ENCODE results near the gene DLGAP1. TPM values are rescaled to one million over a fixed set of nuclear protein-coding genes. Genes with fewer than 3 reads are reported as not detected.

Gene DLGAP1
- total RNA-seq, 1 experiment from 2014 or later, result 0.07 TPM

- H3K27ac Mint-ChIP-seq (ENCODE audit: unreplicated experiment), result no peak overlapping the region
- H3K4me1 Mint-ChIP-seq (ENCODE audit: low read depth, unreplicated experiment), result no peaks in the 10 kb centered on the region
- POLR2A ChIA-PET, result no interaction called here
- Histone ChIP-seq H3K27me3 (replicated peaks; ENCODE audit: control insufficient read depth, insufficient read depth, low read length) (no peaks in the 10 kb centered on the region), H3K36me3 (ENCODE audit: control insufficient read depth, insufficient read depth, low read length) (no peaks in the 10 kb centered on the region), H3K4me1 (no peaks in the 10 kb centered on the region), H3K4me3 (ENCODE audit: low read depth, low read length) (no peak overlapping the region), H3K9me3 (no peaks in the 10 kb centered on the region)
- no peaks in the 10 kb centered on the region for H3K9me3 Mint-ChIP-seq (ENCODE audit: unreplicated experiment)
- intact Hi-C loops (cut with micrococcal nuclease; ENCODE audit: unreplicated experiment), result no loop called here
- H3K36me3 Mint-ChIP-seq (ENCODE audit: insufficient read depth, unreplicated experiment), result no peaks in the 10 kb centered on the region
- TF ChIP-seq CTCF (IDR thresholded peaks at IDR 0.05; ENCODE audit: insufficient read depth in 1 of 2, low read depth in 1 of 2, low read length in 1 of 2, severe bottlenecking in 1 of 2, unreplicated experiment in 1 of 2), result no peak
- DNase-seq, result no peak
- H3K27me3 Mint-ChIP-seq (ENCODE audit: insufficient read depth, unreplicated experiment), result peaks cover 3% of the 10 kb centered on the region
- no TSS peak for BruUV-seq (replicated peaks)
- CTCF ChIA-PET, result no interaction called here
- H3K4me3 Mint-ChIP-seq (ENCODE audit: unreplicated experiment), result no peak overlapping the region
These were observed 376.9 kb downstream of the DLGAP1 start for GRCh38 chr18:4078246-4078645.

GRCh38 chr18:4077721-4078120, 377.4 kb downstream of the DLGAP1 start:
- Mint-ChIP-seq H3K4me3 (ENCODE audit: unreplicated experiment) (no peak overlapping the region), H3K27me3 (ENCODE audit: insufficient read depth, unreplicated experiment) (peaks cover 5% of the 10 kb centered on the region), H3K4me1 (ENCODE audit: low read depth, unreplicated experiment) (no peaks in the 10 kb centered on the region), H3K27ac (ENCODE audit: unreplicated experiment) (no peak overlapping the region), H3K9me3 (ENCODE audit: unreplicated experiment) (no peaks in the 10 kb centered on the region), H3K36me3 (ENCODE audit: insufficient read depth, unreplicated experiment) (no peaks in the 10 kb centered on the region)
- Histone ChIP-seq H3K4me1 (no peaks in the 10 kb centered on the region), H3K4me3 (ENCODE audit: low read depth, low read length) (no peak overlapping the region), H3K36me3 (ENCODE audit: control insufficient read depth, insufficient read depth, low read length) (no peaks in the 10 kb centered on the region), H3K9me3 (no peaks in the 10 kb centered on the region), H3K27me3 (replicated peaks; ENCODE audit: control insufficient read depth, insufficient read depth, low read length) (no peaks in the 10 kb centered on the region)
- intact Hi-C loops (cut with micrococcal nuclease; ENCODE audit: unreplicated experiment), result no loop called here
- ChIA-PET CTCF (no interaction called here), POLR2A (no interaction called here)
- TF ChIP-seq CTCF (IDR thresholded peaks at IDR 0.05; ENCODE audit: insufficient read depth in 1 of 2, low read depth in 1 of 2, low read length in 1 of 2, severe bottlenecking in 1 of 2, unreplicated experiment in 1 of 2), result no peak
- no TSS peak for BruUV-seq (replicated peaks)
- no peak for DNase-seq

GRCh38 chr18:4077204-4077603, 377.9 kb downstream of the DLGAP1 start:
- ChIA-PET CTCF (no interaction called here), POLR2A (no interaction called here)
- no peaks in the 10 kb centered on the region for H3K9me3 ChIP-seq
- no peak for TF ChIP-seq CTCF (IDR thresholded peaks at IDR 0.05; ENCODE audit: insufficient read depth in 1 of 2, low read depth in 1 of 2, low read length in 1 of 2, severe bottlenecking in 1 of 2, unreplicated experiment in 1 of 2)
- DNase-seq, result no peak
- Mint-ChIP-seq H3K27ac (ENCODE audit: unreplicated experiment) (no peak overlapping the region), H3K4me1 (ENCODE audit: low read depth, unreplicated experiment) (no peaks in the 10 kb centered on the region), H3K4me3 (ENCODE audit: unreplicated experiment) (no peak overlapping the region), H3K27me3 (ENCODE audit: insufficient read depth, unreplicated experiment) (peaks cover 5% of the 10 kb centered on the region), H3K36me3 (ENCODE audit: insufficient read depth, unreplicated experiment) (no peaks in the 10 kb centered on the region), H3K9me3 (ENCODE audit: unreplicated experiment) (no peaks in the 10 kb centered on the region)
- no peaks in the 10 kb centered on the region for H3K36me3 ChIP-seq (ENCODE audit: control insufficient read depth, insufficient read depth, low read length)
- intact Hi-C loops (cut with micrococcal nuclease; ENCODE audit: unreplicated experiment), result no loop called here
- BruUV-seq (replicated peaks), result no TSS peak
- no peak overlapping the region for H3K4me3 ChIP-seq (ENCODE audit: low read depth, low read length)
- H3K4me1 ChIP-seq, result no peaks in the 10 kb centered on the region
- no peaks in the 10 kb centered on the region for H3K27me3 ChIP-seq (replicated peaks; ENCODE audit: control insufficient read depth, insufficient read depth, low read length)

Measured in Caco-2 (cell line).